Measurements from ENCODE around the gene BTBD8.

The BTBD8 gene

GRCh38 chr1:92201973-92202372 lies 121.8 kb downstream of the BTBD8 start:
- no peak for DNase-seq

GRCh38 chr1:92203105-92203504 lies 123.0 kb downstream of the BTBD8 start:
- DNase-seq = no peak

DNA sequence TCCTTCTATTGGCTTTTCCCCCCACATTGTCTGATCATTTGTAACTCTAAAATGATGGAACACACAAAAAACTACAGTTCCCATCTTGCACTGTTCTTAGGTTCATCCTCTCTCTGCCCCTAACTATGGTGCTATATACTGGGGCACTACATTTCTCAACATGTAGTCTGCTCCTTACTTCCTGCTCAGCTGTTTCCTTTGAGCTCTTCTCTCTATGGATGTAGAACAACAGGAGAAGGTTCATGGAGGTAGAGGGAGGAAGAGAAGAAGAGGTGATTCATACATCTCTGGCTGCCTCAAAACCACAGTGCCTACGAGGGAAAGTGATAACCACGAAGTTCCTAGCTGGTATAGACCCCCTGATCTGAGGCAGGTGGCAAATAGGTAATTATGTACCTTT lies 130.6 kb downstream of the BTBD8 start:
- DNase-seq = no peak

DNA sequence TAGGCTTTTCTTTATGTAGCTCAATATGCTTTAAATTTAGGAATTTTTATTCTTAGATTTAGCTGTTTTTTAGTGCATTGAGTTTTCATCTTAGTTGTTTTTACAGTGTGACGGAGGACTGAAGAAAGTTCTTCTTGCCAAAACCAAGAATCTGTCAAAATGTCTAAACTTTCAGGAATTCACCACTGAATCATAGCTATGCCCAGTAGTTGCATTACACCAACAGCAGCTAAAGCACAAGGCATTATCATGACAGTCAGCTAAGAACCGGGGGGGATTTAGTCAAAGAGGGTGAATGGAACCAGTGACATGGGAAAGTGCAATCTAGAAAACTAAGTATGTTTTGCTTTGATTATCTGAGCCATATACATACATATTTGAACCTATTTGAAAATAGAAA lies 131.0 kb downstream of the BTBD8 start:
- DNase-seq = no peak

DNA sequence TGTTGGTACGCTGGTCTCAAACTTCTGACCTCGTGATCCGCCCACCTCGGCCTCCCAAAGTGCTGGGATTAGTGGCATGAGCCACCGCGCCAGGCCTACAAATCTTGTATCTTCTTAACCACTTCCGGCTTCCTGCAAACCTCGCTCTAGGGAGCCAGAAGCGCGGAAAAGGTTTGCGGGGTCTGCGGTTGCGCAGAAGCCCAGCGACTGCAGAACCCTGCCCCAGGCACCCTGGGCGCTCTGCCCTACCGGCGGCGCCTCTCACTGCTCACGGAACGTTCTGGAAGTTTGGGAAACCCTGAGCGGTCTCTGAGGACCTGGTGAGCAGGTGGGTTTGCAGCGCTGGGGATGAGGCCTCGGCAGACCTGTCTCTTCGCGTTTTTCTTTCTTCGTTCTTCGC lies 137.6 kb downstream of the BTBD8 start, which contains the start of gene C1orf146:
Gene C1orf146, plus strand, starts transcription at position 195 of the 400 bp plus-strand sequence. CDS start 13,506 bp downstream, outside the sequence.
- DNase-seq = no peak

- no peak for DNase-seq
Measured at GRCh38 chr1:92218559-92218958, 138.4 kb downstream of the BTBD8 start.

DNA sequence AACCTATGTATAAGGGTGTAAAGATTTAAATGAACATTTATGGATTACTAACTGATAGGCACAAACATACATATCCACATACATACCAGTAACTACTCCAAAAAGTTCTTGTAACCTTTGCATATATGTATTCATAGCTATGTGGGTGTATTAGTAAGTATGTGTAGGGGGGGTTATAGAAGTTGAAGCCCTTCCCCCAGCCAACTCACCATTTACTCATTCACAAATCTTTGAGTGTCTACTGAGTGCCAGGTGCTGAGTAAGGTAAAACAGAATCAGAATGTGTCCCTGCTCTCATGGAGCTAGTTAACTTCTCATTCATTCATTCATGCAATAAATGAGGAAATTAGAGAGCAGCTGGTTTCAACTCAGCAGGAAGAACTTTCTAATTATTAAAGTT lies 138.9 kb downstream of the BTBD8 start:
- no peak for DNase-seq

- no peak for DNase-seq
Measured at GRCh38 chr1:92228401-92228800, 148.3 kb downstream of the BTBD8 start.

- DNase-seq = no peak
Measured at GRCh38 chr1:92230736-92231135, 150.6 kb downstream of the BTBD8 start.
